Measurements from ENCODE around the gene PDIK1L.
A peak's percentile ranks its signal among the peaks of the same experiment; 100 is the strongest.
"Not testable (repeated sequence)": the region's sequence is repeated elsewhere in the genome, so short reads cannot be mapped to it uniquely, and the experiment has no call there.

Gene PDIK1L

DNA sequence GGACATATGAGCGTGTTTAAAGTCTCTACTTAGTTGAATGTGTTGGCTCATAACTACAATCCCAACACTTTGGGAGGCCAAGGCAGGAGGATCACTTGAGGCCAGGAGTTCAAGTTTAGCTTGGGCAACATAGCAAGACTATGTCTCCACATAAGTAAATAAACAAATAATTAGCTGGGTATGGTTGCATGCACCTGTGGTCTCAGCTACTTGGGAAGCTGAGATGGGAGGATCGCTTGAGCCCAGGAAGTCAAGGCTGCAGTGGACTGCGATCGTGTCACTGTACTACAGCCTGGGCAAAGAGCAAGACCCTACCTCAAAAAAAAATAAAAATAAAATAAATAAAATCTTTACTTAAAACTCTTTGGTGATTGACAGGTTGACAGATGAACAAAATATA lies 13.0 kb upstream of the PDIK1L start:
- peaks cover 52% of the 10 kb centered on the region for H3K27me3 Mint-ChIP-seq
- CTCF ChIA-PET = interaction anchor here (0.9 to 12.1 kb wide), 2 partner anchors 47 to 60 kb away, joined by 3 to 212 read pairs; no protein-coding TSS in a partner anchor
- no peaks in the 10 kb centered on the region for H3K36me3 Mint-ChIP-seq
- peaks cover 6% of the 10 kb centered on the region for H3K4me1 Mint-ChIP-seq
- H3K27ac Mint-ChIP-seq = no peak overlapping the region
- no peak for DNase-seq
- H3K9me3 Mint-ChIP-seq = no peaks in the 10 kb centered on the region
- H3K4me3 Mint-ChIP-seq = no peak overlapping the region

DNA sequence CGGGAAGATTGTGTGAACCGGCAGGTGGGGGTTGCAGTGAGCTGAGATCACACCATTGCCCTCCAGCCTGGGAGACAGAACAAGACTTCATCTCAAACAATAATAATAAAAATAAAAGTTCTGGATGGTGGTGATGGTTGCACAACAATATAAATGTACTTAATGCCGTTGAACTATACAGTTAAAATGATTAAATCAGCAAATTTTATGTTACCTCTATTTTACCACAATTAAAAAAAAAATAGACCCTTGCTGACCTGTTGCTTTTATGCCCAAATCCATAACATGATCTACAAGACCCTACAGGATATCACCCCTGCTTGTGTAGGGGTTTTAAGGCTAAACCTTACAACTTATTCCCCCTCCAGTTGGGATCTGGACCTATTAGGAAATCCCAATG lies 11.8 kb upstream of the PDIK1L start:
- no peak for DNase-seq
- Mint-ChIP-seq H3K9me3 (no peaks in the 10 kb centered on the region), H3K27ac (no peak overlapping the region), H3K27me3 (peaks cover 47% of the 10 kb centered on the region), H3K4me3 (no peak overlapping the region), H3K36me3 (no peaks in the 10 kb centered on the region), H3K4me1 (peaks cover 6% of the 10 kb centered on the region)
- CTCF ChIA-PET = interaction anchor here (1.1 to 12.1 kb wide), 3 partner anchors 46 to 63 kb away, joined by 3 to 212 read pairs (median 4); no protein-coding TSS in a partner anchor

DNA sequence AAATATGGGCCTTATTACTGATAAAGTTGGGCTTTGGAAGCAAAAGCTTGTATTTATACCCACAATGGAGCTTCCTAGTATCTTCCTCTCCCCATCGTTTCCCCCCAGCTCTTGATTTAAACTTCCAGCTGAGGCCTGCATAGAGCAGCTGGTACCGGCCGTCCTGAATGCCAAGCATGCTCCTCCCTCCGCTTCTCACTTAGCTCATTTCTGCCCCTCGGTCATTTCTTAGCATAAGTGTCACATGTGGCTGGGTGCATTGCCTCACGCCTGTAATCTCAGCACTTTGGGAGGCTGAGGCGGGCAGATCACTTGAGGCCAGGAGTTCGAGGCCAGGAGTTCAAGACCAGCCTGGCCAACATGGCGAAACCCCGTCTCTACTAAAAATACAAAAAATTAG lies 11.4 kb upstream of the PDIK1L start:
- H3K27ac Mint-ChIP-seq, H3K4me3 Mint-ChIP-seq, H3K4me1 Mint-ChIP-seq, DNase-seq, H3K36me3 Mint-ChIP-seq, H3K9me3 Mint-ChIP-seq: not testable (repeated sequence)
- CTCF ChIA-PET = interaction anchor here (1.1 to 12.1 kb wide), 3 partner anchors 45 to 64 kb away, joined by 3 to 212 read pairs (median 4); no protein-coding TSS in a partner anchor
- peaks cover 46% of the 10 kb centered on the region for H3K27me3 Mint-ChIP-seq

DNA sequence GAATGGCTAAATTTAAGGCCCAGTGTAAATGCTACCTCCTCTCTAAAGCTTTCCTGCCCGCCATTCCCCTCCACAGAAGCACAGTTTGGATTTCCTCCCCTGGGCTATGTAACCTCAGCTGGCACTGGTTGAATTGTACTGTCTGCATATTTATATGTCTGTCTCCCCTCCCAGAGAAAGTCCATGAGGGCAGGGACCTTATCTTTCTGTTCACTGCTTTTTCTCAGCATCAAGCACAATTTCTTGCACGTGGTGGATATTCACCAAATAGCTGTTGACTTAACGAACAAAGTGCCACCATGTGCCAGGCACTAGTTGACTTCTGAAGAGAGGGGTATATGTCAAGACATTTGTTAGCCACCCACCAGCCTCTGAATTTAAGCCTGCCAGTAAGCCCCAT lies 9.5 kb upstream of the PDIK1L start:
- Mint-ChIP-seq H3K9me3 (no peaks in the 10 kb centered on the region), H3K4me1 (peaks cover 10% of the 10 kb centered on the region), H3K27ac (no peak overlapping the region), H3K36me3 (no peaks in the 10 kb centered on the region), H3K27me3 (peaks cover 46% of the 10 kb centered on the region), H3K4me3 (no peak overlapping the region)
- CTCF ChIA-PET = interaction anchor here (0.6 to 12.1 kb wide), 12 partner anchors 21 to 206 kb away, joined by 3 to 212 read pairs (median 6); partner anchors contain the start of genes CEP85 and ZNF593
- DNase-seq = no peak

DNA sequence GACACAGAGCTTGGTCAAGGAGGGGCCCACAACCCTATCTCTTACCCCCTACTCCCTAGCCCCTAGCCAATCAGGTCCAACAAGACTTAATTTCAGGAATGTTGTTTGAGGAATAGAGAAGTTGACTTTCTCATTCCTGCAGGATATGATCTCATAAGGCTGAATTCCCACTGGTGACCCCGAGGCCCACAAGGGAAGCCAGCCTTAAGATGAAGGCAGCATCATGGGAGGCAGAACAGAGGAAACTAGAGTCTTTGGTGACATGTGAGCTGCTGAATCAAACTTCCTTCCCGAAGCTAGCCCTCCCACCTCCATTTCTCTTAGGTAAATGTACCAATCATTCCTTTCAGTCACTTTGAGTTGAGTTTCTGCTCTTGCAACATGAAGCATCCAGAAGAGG lies 9.1 kb upstream of the PDIK1L start:
- H3K9me3 Mint-ChIP-seq = no peaks in the 10 kb centered on the region

DNA sequence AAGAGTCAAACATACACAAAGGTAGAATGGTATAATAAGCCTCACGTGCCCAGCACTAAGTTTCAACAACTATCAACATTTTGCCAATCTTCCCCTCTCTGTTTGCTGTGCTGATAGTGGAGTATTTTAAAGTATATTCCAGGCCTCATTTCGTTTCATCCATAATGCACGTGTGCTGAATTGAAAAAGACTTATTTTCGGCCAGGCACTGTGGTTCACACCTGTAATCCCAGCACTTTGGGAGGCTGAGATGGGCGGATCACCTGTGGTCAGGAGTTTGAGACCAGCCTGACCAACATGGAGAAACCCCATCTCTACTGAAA lies 6.4 kb upstream of the PDIK1L start:
- DNase-seq, H3K36me3 Mint-ChIP-seq, H3K4me3 Mint-ChIP-seq, H3K27ac Mint-ChIP-seq, H3K9me3 Mint-ChIP-seq: not testable (repeated sequence)
- Mint-ChIP-seq H3K27me3 (peaks cover 34% of the 10 kb centered on the region), H3K4me1 (peaks cover 12% of the 10 kb centered on the region)
- CTCF ChIA-PET = interaction anchor here (0.8 to 12.1 kb wide), 8 partner anchors 24 to 210 kb away, joined by 3 to 212 read pairs (median 4); no protein-coding TSS in a partner anchor

More for the DNA sequence above, 9.1 kb upstream of the PDIK1L start:
- Mint-ChIP-seq H3K4me1 (peaks cover 8% of the 10 kb centered on the region), H3K36me3 (no peaks in the 10 kb centered on the region), H3K27me3 (peaks cover 46% of the 10 kb centered on the region), H3K27ac (no peak overlapping the region), H3K4me3 (no peak overlapping the region)
- CTCF ChIA-PET = interaction anchor here (0.7 to 12.1 kb wide), 14 partner anchors 21 to 132 kb away, joined by 3 to 212 read pairs (median 6); partner anchors contain the start of genes CEP85 and ZNF593
- no peak for DNase-seq

DNA sequence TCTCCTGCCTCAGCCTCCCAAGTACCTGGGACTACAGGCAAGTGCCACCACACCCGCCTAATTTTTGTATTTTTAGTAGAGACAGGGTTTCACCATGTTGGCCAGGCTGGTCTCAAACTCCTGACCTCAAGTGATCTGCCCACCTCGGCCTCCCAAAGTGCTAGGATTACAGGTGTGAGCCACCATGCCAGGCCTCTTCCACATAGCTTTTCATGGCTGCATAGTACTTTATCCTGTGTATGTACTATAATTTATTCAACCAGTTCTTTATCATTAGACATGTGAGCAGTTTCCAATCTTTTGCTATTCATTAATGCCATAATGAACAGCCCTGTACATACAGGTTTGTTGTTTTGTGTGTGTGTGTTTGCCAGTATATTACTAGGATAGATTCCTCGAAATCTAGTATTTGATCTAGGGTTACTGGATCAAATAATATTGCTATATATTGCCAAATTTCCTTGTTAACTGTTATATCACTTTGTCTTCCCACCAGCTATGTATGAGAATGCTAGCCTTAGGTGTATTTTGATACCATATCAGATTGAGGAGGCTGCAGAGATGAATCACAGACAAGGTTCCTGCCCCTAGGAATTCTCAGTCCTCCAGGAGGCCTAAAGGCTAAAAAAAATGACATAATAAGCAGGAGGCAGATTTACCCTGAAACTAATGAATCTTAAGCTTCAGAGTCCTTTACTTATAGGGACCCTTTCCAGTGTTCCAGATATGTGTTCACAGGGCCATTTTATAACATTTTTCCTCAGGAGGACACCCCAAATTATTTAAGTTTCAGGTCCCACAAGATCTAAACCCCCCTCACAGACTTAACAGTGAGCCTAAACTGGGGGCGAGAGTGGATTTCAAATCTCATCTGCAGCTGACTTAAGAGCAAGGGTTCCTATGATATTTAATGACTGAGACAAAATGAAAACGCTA lies 2.1 kb upstream of the PDIK1L start:
- Mint-ChIP-seq H3K27me3 (peaks cover 4% of the 10 kb centered on the region), H3K4me1 (peaks cover 39% of the 10 kb centered on the region), H3K4me3 (peak overlapping the region; percentile 92), H3K36me3 (peaks cover 9% of the 10 kb centered on the region), H3K9me3 (no peaks in the 10 kb centered on the region), H3K27ac (peak overlapping the region; percentile 93)
- CTCF ChIA-PET = interaction anchor here (1.4 to 1.9 kb wide), 2 partner anchors 33 to 36 kb away, joined by 4 to 24 read pairs; no protein-coding TSS in a partner anchor
- no peak for DNase-seq

DNA sequence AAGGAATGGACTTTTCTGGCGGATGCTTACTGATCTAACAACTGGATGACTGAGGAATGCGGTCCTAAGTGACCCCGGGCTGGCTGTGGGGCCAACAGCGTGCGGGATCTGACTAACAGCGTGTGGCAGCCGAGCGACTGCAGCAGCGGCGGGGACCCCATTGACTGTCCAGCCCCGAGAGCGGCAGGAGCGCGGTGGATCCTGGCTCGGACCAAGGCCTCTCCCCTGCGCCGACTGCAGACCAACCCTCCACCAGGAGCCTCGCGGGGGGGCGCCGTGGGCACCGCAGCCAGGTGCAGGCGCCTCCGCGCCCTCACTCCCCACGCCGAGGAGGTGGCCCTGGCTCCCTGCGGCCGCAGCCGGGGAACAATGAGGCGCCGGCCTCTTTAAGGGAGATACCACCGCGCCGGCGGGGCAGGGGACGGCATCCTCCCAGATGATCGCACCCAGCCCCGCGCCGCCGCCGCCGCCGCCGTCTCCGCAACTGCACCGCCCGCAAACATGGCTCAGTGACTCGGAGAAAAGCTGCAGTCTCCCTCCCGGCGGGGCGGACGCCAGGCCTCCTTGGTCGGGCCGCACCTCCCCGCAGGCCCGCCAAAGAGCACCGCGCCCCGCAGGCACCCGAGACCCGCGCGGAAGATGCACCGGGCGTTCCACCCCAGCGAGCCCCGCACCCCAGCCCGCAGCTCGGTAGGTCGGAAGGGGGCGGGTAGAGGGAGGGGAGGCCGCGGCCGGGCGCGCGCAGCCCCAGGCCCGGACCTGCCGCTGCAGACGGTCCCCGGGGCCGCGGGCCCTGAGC lies 694 bp upstream of the PDIK1L start:
- Mint-ChIP-seq H3K27ac (peak overlapping the region; percentile 93), H3K36me3 (peaks cover 14% of the 10 kb centered on the region), H3K4me3 (peak overlapping the region; percentile 92), H3K4me1 (peaks cover 38% of the 10 kb centered on the region), H3K27me3 (no peaks in the 10 kb centered on the region), H3K9me3 (no peaks in the 10 kb centered on the region)
- peak; percentile 87 for DNase-seq
- CTCF ChIA-PET = interaction anchor here (0.6 to 1.9 kb wide), 3 partner anchors 13 to 34 kb away, joined by 3 to 24 read pairs (median 3); no protein-coding TSS in a partner anchor

DNA sequence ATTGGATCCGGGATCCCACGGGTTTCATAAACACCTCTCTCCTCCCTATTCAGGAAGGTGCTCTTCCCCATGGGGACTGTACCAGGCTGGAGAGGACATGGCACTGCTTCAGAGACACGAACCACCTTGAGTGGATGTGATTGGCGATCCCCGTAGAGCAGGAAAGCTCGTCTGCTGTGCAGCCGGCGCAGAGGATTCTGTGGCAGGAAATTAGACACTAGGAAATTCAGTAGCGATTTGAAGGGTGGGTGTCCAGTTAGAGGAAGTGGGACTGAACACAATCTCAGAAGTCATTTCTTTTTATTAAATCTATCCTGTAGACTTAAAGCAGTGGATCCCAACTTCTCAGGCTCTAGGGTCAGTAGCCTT lies 767 bp downstream of the PDIK1L start:
- DNase-seq = peak; percentile 35

DNA sequence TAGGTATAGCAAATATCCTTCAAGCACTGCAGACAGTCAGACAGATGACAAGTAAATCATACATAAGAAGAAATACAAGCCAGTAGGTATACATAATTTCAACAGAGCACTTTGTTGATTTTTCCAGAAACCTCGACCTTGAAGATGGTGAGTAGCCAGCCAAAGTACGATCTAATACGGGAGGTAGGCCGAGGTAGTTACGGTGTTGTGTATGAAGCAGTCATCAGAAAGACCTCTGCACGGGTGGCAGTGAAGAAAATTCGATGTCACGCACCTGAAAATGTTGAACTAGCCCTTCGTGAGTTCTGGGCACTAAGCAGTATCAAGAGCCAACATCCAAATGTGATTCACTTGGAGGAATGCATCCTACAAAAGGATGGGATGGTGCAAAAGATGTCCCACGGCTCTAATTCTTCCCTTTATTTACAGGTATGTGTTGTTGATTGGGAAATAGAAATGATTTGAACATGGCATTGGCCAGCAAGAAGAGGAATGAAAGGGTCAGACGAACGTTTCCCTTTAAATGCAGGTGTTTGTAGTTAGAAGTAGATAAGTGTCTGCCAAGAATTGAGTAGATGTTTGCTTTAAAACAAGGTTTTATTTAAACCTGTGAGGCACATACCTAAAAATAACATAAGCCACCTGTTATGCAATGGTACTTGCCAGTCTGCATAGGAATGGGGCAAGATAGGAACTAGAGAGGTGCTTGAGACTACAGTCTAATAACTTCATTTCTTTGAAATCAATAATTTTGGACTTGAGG lies 2.7 kb downstream of the PDIK1L start:
- no peak for DNase-seq
- Mint-ChIP-seq H3K27ac (no peak overlapping the region), H3K4me1 (peaks cover 47% of the 10 kb centered on the region), H3K36me3 (peaks cover 31% of the 10 kb centered on the region), H3K4me3 (no peak overlapping the region), H3K9me3 (no peaks in the 10 kb centered on the region), H3K27me3 (no peaks in the 10 kb centered on the region)
- CTCF ChIA-PET = interaction anchor here (2.0 kb wide), 1 partner anchor 31 kb away, joined by 12 read pairs; no protein-coding TSS in a partner anchor

More for the DNA sequence above, 767 bp downstream of the PDIK1L start:
- peak overlapping the region; percentile 96 for H3K27ac Mint-ChIP-seq
- H3K36me3 Mint-ChIP-seq = peaks cover 21% of the 10 kb centered on the region
- H3K9me3 Mint-ChIP-seq = no peaks in the 10 kb centered on the region
- CTCF ChIA-PET = interaction anchor here (1.2 to 2.0 kb wide), 2 partner anchors 11 to 33 kb away, joined by 3 to 12 read pairs; no protein-coding TSS in a partner anchor
- peak overlapping the region; percentile 98 for H3K4me3 Mint-ChIP-seq
- no peaks in the 10 kb centered on the region for H3K27me3 Mint-ChIP-seq
- peaks cover 38% of the 10 kb centered on the region for H3K4me1 Mint-ChIP-seq

DNA sequence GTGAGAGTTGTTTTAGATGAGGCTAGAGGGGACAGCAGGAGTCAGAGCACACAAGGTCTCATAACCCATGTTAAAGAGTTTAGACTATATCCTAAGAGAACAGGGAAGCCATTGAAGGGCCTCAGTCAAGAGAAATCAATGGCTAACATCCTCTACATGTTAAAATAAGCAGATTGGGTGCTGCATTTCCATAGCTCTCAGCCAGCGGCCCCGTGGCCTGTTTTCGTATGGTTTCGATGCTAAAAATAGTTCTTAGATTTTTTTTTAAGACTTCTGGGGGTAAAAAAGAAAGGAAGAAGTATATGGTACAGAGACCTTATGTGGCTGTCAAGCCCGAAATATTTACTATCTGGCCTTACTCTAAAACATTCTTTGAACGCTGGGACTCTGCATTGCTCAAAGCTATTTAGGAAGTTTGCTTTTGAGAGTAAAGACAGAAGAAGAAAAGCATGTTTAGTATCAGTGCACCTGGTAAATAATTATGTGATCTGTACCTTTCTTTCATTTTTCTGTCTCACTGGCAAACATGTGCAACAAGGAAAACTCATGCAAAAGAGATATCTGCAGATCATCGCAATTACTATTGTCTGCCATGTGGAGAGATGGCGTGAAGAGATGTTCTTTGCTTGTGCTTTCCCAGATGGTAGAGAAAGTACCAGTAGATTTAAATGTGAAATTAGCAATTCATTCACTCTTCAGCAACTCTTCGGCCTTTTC lies 8.4 kb downstream of the PDIK1L start:
- CTCF ChIA-PET = interaction anchor here (1.2 to 1.5 kb wide), 3 partner anchors 24 to 25 kb away, joined by 3 to 7 read pairs (median 4); no protein-coding TSS in a partner anchor
- peaks cover 49% of the 10 kb centered on the region for H3K4me1 Mint-ChIP-seq
- H3K27ac Mint-ChIP-seq = peak overlapping the region; percentile 89
- no peaks in the 10 kb centered on the region for H3K9me3 Mint-ChIP-seq
- H3K36me3 Mint-ChIP-seq = peaks cover 50% of the 10 kb centered on the region
- no peak for DNase-seq
- H3K27me3 Mint-ChIP-seq = no peaks in the 10 kb centered on the region
- H3K4me3 Mint-ChIP-seq = peak overlapping the region; percentile 30

DNA sequence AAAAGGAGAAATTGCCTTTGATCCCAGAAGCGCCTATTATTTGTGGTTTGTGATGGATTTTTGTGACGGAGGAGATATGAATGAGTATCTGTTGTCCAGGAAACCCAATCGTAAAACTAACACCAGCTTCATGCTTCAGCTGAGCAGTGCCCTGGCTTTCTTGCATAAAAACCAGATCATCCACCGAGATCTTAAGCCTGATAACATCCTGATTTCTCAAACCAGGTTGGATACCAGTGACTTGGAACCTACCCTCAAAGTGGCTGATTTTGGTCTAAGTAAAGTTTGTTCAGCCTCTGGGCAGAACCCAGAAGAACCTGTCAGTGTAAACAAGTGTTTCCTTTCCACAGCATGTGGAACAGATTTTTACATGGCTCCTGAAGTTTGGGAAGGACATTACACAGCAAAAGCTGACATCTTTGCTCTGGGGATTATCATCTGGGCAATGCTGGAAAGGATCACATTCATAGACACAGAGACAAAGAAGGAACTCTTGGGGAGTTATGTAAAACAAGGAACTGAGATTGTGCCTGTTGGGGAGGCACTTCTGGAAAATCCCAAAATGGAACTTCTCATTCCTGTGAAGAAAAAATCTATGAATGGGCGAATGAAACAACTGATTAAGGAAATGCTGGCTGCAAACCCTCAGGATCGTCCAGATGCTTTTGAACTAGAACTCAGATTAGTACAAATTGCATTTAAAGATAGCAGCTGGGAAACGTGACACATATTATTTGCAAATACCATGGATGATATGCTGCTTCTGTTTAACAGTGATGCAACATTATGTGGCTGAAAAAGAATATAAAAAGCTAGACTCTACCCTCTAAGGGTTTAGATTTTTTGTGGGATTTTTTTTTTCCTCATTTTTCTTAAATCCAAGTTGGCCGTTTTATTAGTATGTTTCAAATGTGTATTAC lies 10.5 kb downstream of the PDIK1L start:
- peaks cover 69% of the 10 kb centered on the region for H3K4me1 Mint-ChIP-seq

More for the DNA sequence above, 10.5 kb downstream of the PDIK1L start:
- no peak for DNase-seq
- peaks cover 52% of the 10 kb centered on the region for H3K36me3 Mint-ChIP-seq
- no peaks in the 10 kb centered on the region for H3K9me3 Mint-ChIP-seq
- no peak overlapping the region for H3K4me3 Mint-ChIP-seq
- no peaks in the 10 kb centered on the region for H3K27me3 Mint-ChIP-seq
- H3K27ac Mint-ChIP-seq = peak overlapping the region; percentile 37
- CTCF ChIA-PET = interaction anchor here (1.1 to 1.4 kb wide), 2 partner anchors 23 to 155 kb away, joined by 3 to 4 read pairs; no protein-coding TSS in a partner anchor
